H1 (cell line): Measurements from ENCODE around the gene PLEKHG1. TPM values are rescaled to one million over a fixed set of nuclear protein-coding genes. Genes with fewer than 3 reads are reported as not detected.

Source experiments
- ATF2 ChIP-seq: IDR thresholded peaks from 2 replicates; pipeline ENCODE4 v1.6.1; 2012; ENCODE audit warnings: low read length, inconsistent platforms
- CTBP2 ChIP-seq: IDR thresholded peaks from 2 replicates; pipeline ENCODE4 v1.7.0; 2011; ENCODE audit warnings: borderline replicate concordance, mild to moderate bottlenecking, moderate library complexity, mixed read lengths, low read length; ENCODE audit not compliant: insufficient read depth, insufficient read length
- EP300 ChIP-seq, 2 experiments: IDR thresholded peaks; 1 replicate in 1 of 2; 2 replicates in 1 of 2; pipeline ENCODE4 v1.6.1; 2011 to 2012; ENCODE audit warnings: low read depth in 2 of 2, low read length in 2 of 2, mild to moderate bottlenecking in 2 of 2, borderline replicate concordance in 1 of 2, inconsistent platforms in 1 of 2, moderate library complexity in 1 of 2
- KDM5A ChIP-seq: fragments of 200-600 bp; IDR thresholded peaks from 2 replicates; pipeline ENCODE4 v1.7.1; 2012; ENCODE audit warnings: mild to moderate bottlenecking, low read length, inconsistent platforms, mixed read lengths
- TAF1 ChIP-seq: IDR thresholded peaks from 2 replicates; pipeline ENCODE4 v1.6.1; 2011; ENCODE audit warnings: mild to moderate bottlenecking, low read depth, low read length
- polyA plus RNA-seq, 7 experiments: library from polyadenylated mRNA; depleted of rRNA in 3 of 7; stranded (reverse) in 5 of 7; unstranded in 2 of 7; fragments of >200 nt in 5 of 7; fragments of 200-250 nt in 2 of 7; gene quantifications; 1 replicate in 5 of 7; 2 replicates in 1 of 7; 4 replicates in 1 of 7; pipeline versions ENCODE4 v1.2.1 to v1.2.3, GENCODE V29; 2011 to 2013; ENCODE audit warnings: missing spikeins in 2 of 7, mixed read lengths in 2 of 7
- total RNA-seq: library from RNA; stranded (reverse); fragmentation: NEBNext Ultra II Directional; extraction: Animal tissue kit (Norgen Biotek cat#: 25700); gene quantifications from 2 replicates; pipeline ENCODE4 v1.2.1, GENCODE V29; 2021

Gene PLEKHG1
- total and polyA plus RNA-seq, 2 of the 8 experiments (the other 6 are each of a cell fraction or from before 2014, with no cell fraction given), result 0.94 to 2.2 TPM

- TF ChIP-seq EP300 (IDR thresholded peaks at IDR 0.05; ENCODE audit: borderline replicate concordance in 1 of 2, low read depth in 2 of 2, low read length in 2 of 2) (no peak), ATF2 (no peak), KDM5A (no peak), CTBP2 (no peak), TAF1 (no peak)
These were observed 30.5 kb upstream of the PLEKHG1 start (continued) for GRCh38 chr6:150569161-150569560.
